KG1 (cell line): Measurements from ENCODE around the gene SRGAP2B.
"Not testable (repeated sequence)": the region's sequence is repeated elsewhere in the genome, so short reads cannot be mapped to it uniquely, and the experiment has no call there.

Experiments
- DNase-seq: peaks from one replicate; lab custom pipeline; 2025; lab: John Stamatoyannopoulos, UW

Gene SRGAP2B

GRCh38 chr1:144894454-144895201, 200.5 kb downstream of the SRGAP2B start:
- DNase-seq = not testable (repeated sequence)

GRCh38 chr1:144893710-144894438, 201.3 kb downstream of the SRGAP2B start:
- DNase-seq = not testable (repeated sequence)

- not testable (repeated sequence) for DNase-seq
These were observed 202.1 kb downstream of the SRGAP2B start for GRCh38 chr1:144893062-144893461.

GRCh38 chr1:144889450-144890115, 205.5 kb downstream of the SRGAP2B start:
- DNase-seq = not testable (repeated sequence)

- not testable (repeated sequence) for DNase-seq
These were observed 212.1 kb downstream of the SRGAP2B start for GRCh38 chr1:144883022-144883421.

- not testable (repeated sequence) for DNase-seq
These were observed 212.8 kb downstream of the SRGAP2B start for GRCh38 chr1:144882343-144882742.

- not testable (repeated sequence) for DNase-seq
These were observed 236.5 kb downstream of the SRGAP2B start for GRCh38 chr1:144858607-144859006.
